Measurements from ENCODE around the gene AKAP13.

AKAP13 gene

GRCh38 chr15:85700767-85701166 lies 320.4 kb downstream of the AKAP13 start:
- Histone ChIP-seq H3K9me3 (ENCODE audit: insufficient read depth, low read depth, low read length) (no peaks in the 10 kb centered on the region), H3K9ac (ENCODE audit: low read depth, low read length) (no peak overlapping the region), H3K4me1 (ENCODE audit: insufficient read depth, low read length) (peaks cover 6% of the 10 kb centered on the region; the same call in 1 of the 2 replicates), H3K27ac (ENCODE audit: low read length) (no peak overlapping the region), H3K27me3 (ENCODE audit: insufficient read depth, low read length) (no peaks in the 10 kb centered on the region), H3K4me3 (ENCODE audit: low read length) (no peak overlapping the region), H3K36me3 (ENCODE audit: insufficient read depth, low read depth, low read length) (peaks cover 7% of the 10 kb centered on the region)

DNA sequence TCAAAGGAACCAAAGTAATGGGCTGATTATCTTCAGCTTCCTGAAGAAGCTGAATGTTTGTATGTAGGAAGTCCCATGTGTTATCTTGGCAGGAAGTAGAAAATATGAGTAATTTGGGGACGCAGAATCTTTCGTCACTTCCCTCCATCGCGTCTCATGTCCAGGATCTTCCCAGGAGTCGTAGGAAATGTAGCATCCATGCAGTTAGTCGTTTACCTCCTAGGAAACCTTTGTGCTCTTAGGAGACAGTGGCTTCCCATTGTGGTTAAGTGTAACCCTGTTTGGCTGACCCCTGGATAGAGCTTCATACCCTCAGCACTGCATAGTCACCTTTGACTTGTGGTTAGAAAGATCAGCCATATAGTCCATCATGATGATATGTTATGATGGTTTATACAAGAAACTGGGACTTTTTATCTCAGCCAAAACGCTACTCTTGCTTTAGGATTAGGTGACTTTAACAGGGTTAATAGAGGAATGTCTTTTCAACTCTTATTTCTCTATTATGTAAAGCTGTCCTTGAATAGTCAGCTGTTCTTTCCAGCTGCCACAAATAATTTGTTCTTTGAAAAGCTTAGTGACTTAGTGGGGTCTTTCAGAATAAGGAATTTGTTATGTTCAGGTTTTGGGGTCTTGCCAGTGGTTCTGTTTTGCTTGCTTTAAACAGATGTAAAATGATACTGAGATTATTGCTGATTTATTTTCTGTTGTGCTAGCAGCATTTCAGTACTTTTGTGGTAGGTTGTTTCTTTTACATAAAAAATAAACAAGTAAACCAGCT lies 322.1 kb downstream of the AKAP13 start:
- Histone ChIP-seq H3K9me3 (ENCODE audit: insufficient read depth, low read depth, low read length) (no peaks in the 10 kb centered on the region), H3K36me3 (ENCODE audit: insufficient read depth, low read depth, low read length) (0 out of 2 replicates have a peak, but pooled peaks cover 5% of the 10 kb centered on the region), H3K9ac (ENCODE audit: low read depth, low read length) (no peak overlapping the region), H3K4me3 (ENCODE audit: low read length) (no peak overlapping the region), H3K27me3 (ENCODE audit: insufficient read depth, low read length) (no peaks in the 10 kb centered on the region), H3K4me1 (ENCODE audit: insufficient read depth, low read length) (peaks cover 6% of the 10 kb centered on the region; the same call in 1 of the 2 replicates), H3K27ac (ENCODE audit: low read length) (no peak overlapping the region)

GRCh38 chr15:85704066-85704465 lies 323.7 kb downstream of the AKAP13 start:
- Histone ChIP-seq H3K9me3 (ENCODE audit: insufficient read depth, low read depth, low read length) (no peaks in the 10 kb centered on the region), H3K36me3 (ENCODE audit: insufficient read depth, low read depth, low read length) (0 out of 2 replicates have a peak, but pooled peaks cover 5% of the 10 kb centered on the region), H3K27ac (ENCODE audit: low read length) (no peak overlapping the region), H3K9ac (ENCODE audit: low read depth, low read length) (no peak overlapping the region), H3K27me3 (ENCODE audit: insufficient read depth, low read length) (no peaks in the 10 kb centered on the region), H3K4me3 (ENCODE audit: low read length) (no peak overlapping the region), H3K4me1 (ENCODE audit: insufficient read depth, low read length) (peaks cover 6% of the 10 kb centered on the region; the same call in 1 of the 2 replicates)

DNA sequence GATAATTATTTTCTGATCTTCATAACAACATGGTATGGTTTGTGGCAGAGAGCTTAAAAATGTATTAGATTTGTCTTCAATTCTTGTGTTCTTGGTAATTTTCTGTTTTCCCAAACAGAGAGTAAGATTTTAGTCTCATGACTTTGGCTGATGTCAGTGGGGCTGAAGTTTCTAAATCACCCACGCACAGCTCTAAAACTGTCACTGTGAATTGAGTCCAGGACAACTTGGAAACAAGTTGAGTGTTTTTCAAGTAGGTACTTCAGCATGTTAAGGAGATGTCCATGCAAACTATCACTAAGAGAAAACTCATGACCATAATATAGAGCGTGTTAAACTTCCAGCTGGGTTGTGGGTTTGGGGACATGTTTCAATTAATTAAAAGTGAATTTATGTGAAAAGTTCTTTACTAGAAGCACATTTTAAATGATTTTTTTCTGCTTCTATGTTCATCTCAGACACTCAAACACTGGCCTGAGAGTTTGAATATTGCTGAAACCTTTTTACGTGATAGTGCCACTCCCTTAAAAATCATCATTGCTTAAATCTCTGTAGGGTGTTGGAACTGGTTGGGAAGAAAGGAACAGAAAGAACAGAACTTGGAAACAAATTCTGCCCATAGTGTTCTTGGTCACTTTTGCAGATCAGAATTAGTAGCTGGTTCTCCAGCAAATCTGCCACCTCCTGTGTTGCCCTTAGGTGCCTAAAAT lies 324.5 kb downstream of the AKAP13 start:
- Histone ChIP-seq H3K9ac (ENCODE audit: low read depth, low read length) (no peak overlapping the region), H3K27ac (ENCODE audit: low read length) (no peak overlapping the region), H3K4me3 (ENCODE audit: low read length) (no peak overlapping the region)

DNA sequence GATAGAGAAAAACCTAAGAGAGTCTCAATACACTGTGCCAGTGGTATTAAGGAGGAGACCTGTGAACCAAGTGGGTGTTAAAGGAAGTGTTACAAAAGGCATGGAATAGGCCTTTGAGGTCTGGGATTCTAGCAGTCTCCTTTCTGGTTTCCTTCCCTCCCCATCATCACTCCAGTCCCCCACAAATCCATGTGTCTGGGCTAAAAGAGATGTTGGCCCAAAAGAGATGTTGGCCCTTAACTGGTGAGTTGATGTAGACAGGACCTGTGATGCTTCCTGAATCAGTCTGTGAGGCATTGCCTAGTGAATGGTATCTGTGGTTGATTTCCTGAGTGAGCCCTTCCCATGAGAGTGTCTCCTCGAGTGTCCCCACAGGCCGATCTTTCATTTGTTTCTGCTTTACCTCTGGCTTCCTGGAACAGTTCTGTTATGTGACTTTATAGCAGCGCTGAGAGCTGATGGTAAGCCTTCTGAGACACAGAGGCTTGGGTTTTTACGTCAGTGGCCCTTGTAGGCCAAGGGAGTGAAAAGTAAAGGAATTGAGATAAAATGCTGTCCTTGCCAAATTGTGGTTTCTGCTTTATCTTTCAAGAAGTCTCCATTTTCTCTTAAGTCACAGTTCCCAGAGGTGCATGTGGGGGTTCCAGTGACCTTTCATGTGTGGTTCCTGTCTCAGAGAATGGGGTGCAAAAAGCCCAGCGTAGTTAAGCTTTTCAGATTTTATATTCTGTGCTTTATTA lies 326.5 kb downstream of the AKAP13 start:
- Histone ChIP-seq H3K4me1 (ENCODE audit: insufficient read depth, low read length) (peaks cover 6% of the 10 kb centered on the region; the same call in 1 of the 2 replicates), H3K27ac (ENCODE audit: low read length) (no peak overlapping the region), H3K9ac (ENCODE audit: low read depth, low read length) (no peak overlapping the region), H3K4me3 (ENCODE audit: low read length) (no peak overlapping the region), H3K9me3 (ENCODE audit: insufficient read depth, low read depth, low read length) (no peaks in the 10 kb centered on the region), H3K27me3 (ENCODE audit: insufficient read depth, low read length) (no peaks in the 10 kb centered on the region), H3K36me3 (ENCODE audit: insufficient read depth, low read depth, low read length) (peaks cover 22% of the 10 kb centered on the region)

More for the DNA sequence above, 324.5 kb downstream of the AKAP13 start:
- H3K4me1 ChIP-seq (ENCODE audit: insufficient read depth, low read length) = peaks cover 6% of the 10 kb centered on the region; the same call in 1 of the 2 replicates
- no peaks in the 10 kb centered on the region for H3K9me3 ChIP-seq (ENCODE audit: insufficient read depth, low read depth, low read length)
- H3K36me3 ChIP-seq (ENCODE audit: insufficient read depth, low read depth, low read length) = peaks cover 5% of the 10 kb centered on the region; the same call in 1 of the 2 replicates
- H3K27me3 ChIP-seq (ENCODE audit: insufficient read depth, low read length) = no peaks in the 10 kb centered on the region

GRCh38 chr15:85707519-85708338 lies 327.3 kb downstream of the AKAP13 start:
- H3K9ac ChIP-seq (ENCODE audit: low read depth, low read length) = no peak overlapping the region
- peaks cover 1% of the 10 kb centered on the region; the same call in 1 of the 2 replicates for H3K4me1 ChIP-seq (ENCODE audit: insufficient read depth, low read length)
- no peaks in the 10 kb centered on the region for H3K9me3 ChIP-seq (ENCODE audit: insufficient read depth, low read depth, low read length)
- H3K4me3 ChIP-seq (ENCODE audit: low read length) = no peak overlapping the region
- H3K27ac ChIP-seq (ENCODE audit: low read length) = no peak overlapping the region
- peaks cover 25% of the 10 kb centered on the region for H3K36me3 ChIP-seq (ENCODE audit: insufficient read depth, low read depth, low read length)
- H3K27me3 ChIP-seq (ENCODE audit: insufficient read depth, low read length) = no peaks in the 10 kb centered on the region

- H3K9me3 ChIP-seq (ENCODE audit: insufficient read depth, low read depth, low read length) = no peaks in the 10 kb centered on the region
- H3K4me3 ChIP-seq (ENCODE audit: low read length) = no peak overlapping the region
- H3K9ac ChIP-seq (ENCODE audit: low read depth, low read length) = no peak overlapping the region
- H3K4me1 ChIP-seq (ENCODE audit: insufficient read depth, low read length) = no peaks in the 10 kb centered on the region
- no peaks in the 10 kb centered on the region for H3K27me3 ChIP-seq (ENCODE audit: insufficient read depth, low read length)
- peaks cover 25% of the 10 kb centered on the region for H3K36me3 ChIP-seq (ENCODE audit: insufficient read depth, low read depth, low read length)
- H3K27ac ChIP-seq (ENCODE audit: low read length) = no peak overlapping the region
Observed at GRCh38 chr15:85708402-85708941, 328.1 kb downstream of the AKAP13 start.

DNA sequence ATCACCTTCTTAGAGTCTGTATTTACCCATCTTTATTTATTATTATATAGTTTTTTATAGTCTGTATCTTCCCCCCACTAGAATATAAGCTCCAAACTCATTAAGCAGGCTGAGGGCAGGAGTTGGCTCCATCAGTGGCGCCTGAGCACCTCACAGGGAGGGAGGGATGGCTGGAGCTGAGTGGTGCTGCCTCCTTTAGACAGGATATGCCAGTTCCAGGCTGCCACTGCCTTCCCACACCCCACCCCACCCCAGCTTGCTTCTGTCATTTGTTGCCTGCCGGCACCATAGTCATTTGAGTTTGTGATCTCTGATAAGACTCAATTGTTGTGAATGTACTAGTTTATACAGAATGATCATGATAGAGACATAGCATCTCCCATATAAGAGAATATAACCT lies 328.8 kb downstream of the AKAP13 start:
- Histone ChIP-seq H3K9me3 (ENCODE audit: insufficient read depth, low read depth, low read length) (no peaks in the 10 kb centered on the region), H3K4me3 (ENCODE audit: low read length) (no peak overlapping the region), H3K36me3 (ENCODE audit: insufficient read depth, low read depth, low read length) (peaks cover 25% of the 10 kb centered on the region), H3K27me3 (ENCODE audit: insufficient read depth, low read length) (no peaks in the 10 kb centered on the region), H3K9ac (ENCODE audit: low read depth, low read length) (no peak overlapping the region), H3K4me1 (ENCODE audit: insufficient read depth, low read length) (no peaks in the 10 kb centered on the region), H3K27ac (ENCODE audit: low read length) (no peak overlapping the region)

DNA sequence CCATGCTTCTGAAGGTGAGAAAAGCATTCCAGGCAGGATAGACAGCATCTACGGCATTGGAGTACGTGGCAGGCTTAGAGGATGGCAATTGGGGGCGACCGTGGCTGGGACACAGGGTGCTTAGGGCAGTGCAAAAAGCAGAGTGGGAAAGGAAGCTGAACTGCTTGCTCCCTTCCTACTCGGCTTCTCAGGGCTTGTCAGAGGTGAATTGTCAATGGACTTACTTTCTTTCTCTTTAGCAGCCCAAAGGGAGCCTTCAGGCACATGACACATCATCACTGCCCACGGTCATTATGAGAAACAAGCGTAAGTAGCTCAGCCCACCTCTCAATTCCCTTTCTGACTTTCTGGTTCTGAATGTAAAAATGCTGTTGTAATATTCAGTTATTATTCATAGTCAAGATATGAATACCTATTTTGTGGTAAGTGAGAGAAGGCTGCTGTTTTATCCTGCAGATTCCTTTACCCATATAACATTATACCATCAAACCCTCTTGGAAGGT lies 330.0 kb downstream of the AKAP13 start:
- Histone ChIP-seq H3K4me1 (ENCODE audit: insufficient read depth, low read length) (no peaks in the 10 kb centered on the region), H3K27me3 (ENCODE audit: insufficient read depth, low read length) (no peaks in the 10 kb centered on the region), H3K9me3 (ENCODE audit: insufficient read depth, low read depth, low read length) (no peaks in the 10 kb centered on the region), H3K27ac (ENCODE audit: low read length) (no peak overlapping the region), H3K36me3 (ENCODE audit: insufficient read depth, low read depth, low read length) (peaks cover 25% of the 10 kb centered on the region), H3K9ac (ENCODE audit: low read depth, low read length) (no peak overlapping the region), H3K4me3 (ENCODE audit: low read length) (no peak overlapping the region)

- Histone ChIP-seq H3K27ac (ENCODE audit: low read length) (no peak overlapping the region), H3K27me3 (ENCODE audit: insufficient read depth, low read length) (no peaks in the 10 kb centered on the region), H3K9me3 (ENCODE audit: insufficient read depth, low read depth, low read length) (no peaks in the 10 kb centered on the region), H3K9ac (ENCODE audit: low read depth, low read length) (no peak overlapping the region), H3K4me3 (ENCODE audit: low read length) (no peak overlapping the region), H3K36me3 (ENCODE audit: insufficient read depth, low read depth, low read length) (peaks cover 36% of the 10 kb centered on the region), H3K4me1 (ENCODE audit: insufficient read depth, low read length) (peaks cover 5% of the 10 kb centered on the region; the same call in 1 of the 2 replicates)
Observed at GRCh38 chr15:85711580-85712192, 331.3 kb downstream of the AKAP13 start.

Data from iPS-20b (cell line).